GM13976 (cell line): Measurements from ENCODE around the gene KIF1A.

ENCODE experiments used
- DNase-seq: peaks from one replicate; pipeline ENCODE4 v3.0.0; 2012; ENCODE audit warnings: low spot score
- CTCF ChIP-seq: IDR thresholded peaks from 2 replicates; pipeline ENCODE4 v1.5.1; 2012; ENCODE audit warnings: borderline replicate concordance, mild to moderate bottlenecking; ENCODE audit not compliant: insufficient read depth; ENCODE audit errors: extremely low read depth, missing control alignments, control extremely low read depth
- in situ Hi-C: fragments of 300-500 bp; cut with MboI; formaldehyde crosslinking; loops from one replicate; pipeline ENCODE4 v1.12.0; 2022; ENCODE audit warnings: low sequenced_read_pairs, mixed read lengths, inconsistent platforms; ENCODE audit not compliant: unreplicated experiment

KIF1A gene

GRCh38 chr2:240840435-240841060, 20.5 kb upstream of the KIF1A start:
- TF ChIP-seq CTCF = peak; percentile 34
- DNase-seq = peak; percentile 72
- in situ Hi-C loops = no loop called here

- no peak for TF ChIP-seq CTCF
- DNase-seq = no peak
- in situ Hi-C loops = no loop called here
Observed at GRCh38 chr2:240839152-240840143, 19.4 kb upstream of the KIF1A start.

- no peak for TF ChIP-seq CTCF
- no peak for DNase-seq
- in situ Hi-C loops = no loop called here
Observed at GRCh38 chr2:240837621-240838020, 17.6 kb upstream of the KIF1A start.

GRCh38 chr2:240836781-240837467, 16.9 kb upstream of the KIF1A start:
- no peak for TF ChIP-seq CTCF
- in situ Hi-C loops = no loop called here
- no peak for DNase-seq

GRCh38 chr2:240835528-240835927, 15.5 kb upstream of the KIF1A start:
- DNase-seq = no peak
- in situ Hi-C loops = no loop called here

More at GRCh38 chr2:240835528-240835927, 15.5 kb upstream of the KIF1A start:
- no peak for TF ChIP-seq CTCF
